IPS-20b (cell line): Measurements from ENCODE around the gene SMCO3.
"Not testable (repeated sequence)": the region's sequence is repeated elsewhere in the genome, so short reads cannot be mapped to it uniquely, and the experiment has no call there.

Experiments
- H3K27ac ChIP-seq: one replicate; pipeline ENCODE4 v1.5.1; 2013; ENCODE audit warnings: low read length
- H3K27me3 ChIP-seq: 2 replicates; pipeline ENCODE4 v1.6.1; 2013; ENCODE audit warnings: mild to moderate bottlenecking, low read length, inconsistent platforms; ENCODE audit not compliant: insufficient read depth
- H3K36me3 ChIP-seq: 2 replicates; pipeline ENCODE4 v1.6.1; 2013; ENCODE audit warnings: low read depth, mild to moderate bottlenecking, inconsistent platforms, low read length, moderate library complexity; ENCODE audit not compliant: insufficient read depth
- H3K4me1 ChIP-seq: 2 replicates; pipeline ENCODE4 v1.6.1; 2013; ENCODE audit warnings: mild to moderate bottlenecking, control low read depth, inconsistent platforms, low read length, moderate library complexity; ENCODE audit not compliant: insufficient read depth
- H3K4me3 ChIP-seq: 2 replicates; pipeline ENCODE4 v1.5.1; 2013; ENCODE audit warnings: mild to moderate bottlenecking, low read length, inconsistent platforms
- H3K9ac ChIP-seq: 2 replicates; pipeline ENCODE4 v1.6.1; 2013; ENCODE audit warnings: low read depth, mild to moderate bottlenecking, inconsistent platforms, low read length, moderate library complexity
- H3K9me3 ChIP-seq: 2 replicates; pipeline ENCODE4 v1.6.1; 2013; ENCODE audit warnings: mild to moderate bottlenecking, low read depth, low read length, inconsistent platforms; ENCODE audit not compliant: insufficient read depth

The SMCO3 gene

GRCh38 chr12:14759711-14760280, 54.2 kb downstream of the SMCO3 start:
- H3K27ac ChIP-seq, H3K9me3 ChIP-seq, H3K27me3 ChIP-seq, H3K36me3 ChIP-seq, H3K4me3 ChIP-seq, H3K9ac ChIP-seq, H3K4me1 ChIP-seq: not testable (repeated sequence)

GRCh38 chr12:14756334-14757143, 57.4 kb downstream of the SMCO3 start:
- Histone ChIP-seq H3K36me3 (no peaks in the 10 kb centered on the region), H3K9ac (no peak overlapping the region)

More at GRCh38 chr12:14756334-14757143, 57.4 kb downstream of the SMCO3 start:
- H3K4me1 ChIP-seq = peaks cover 3% of the 10 kb centered on the region; the same call in 1 of the 2 replicates
- no peaks in the 10 kb centered on the region for H3K27me3 ChIP-seq
- H3K4me3 ChIP-seq = no peak overlapping the region
- peaks cover 8% of the 10 kb centered on the region; the same call in 1 of the 2 replicates for H3K9me3 ChIP-seq
- H3K27ac ChIP-seq = no peak overlapping the region
